AG04449 (cell line): ENCODE results near the gene EMD.
A peak's percentile ranks its signal among the peaks of the same experiment; 100 is the strongest.

Experiments used
- CTCF ChIA-PET: fragments of 350-600 bp; formaldehyde crosslinking; extraction: SDS; loops from one replicate; lab custom pipeline; 2021; ENCODE audit warnings: antibody characterized with exemption; lab: Yijun Ruan, JAX
- POLR2A ChIA-PET: fragments of 400-600, 350-600 bp; formaldehyde crosslinking; extraction: SDS; loops from one replicate; lab custom pipeline; 2020; ENCODE audit warnings: antibody characterized with exemption, inconsistent platforms; lab: Yijun Ruan, JAX
- DNase-seq: peaks from one replicate; pipeline ENCODE4 v3.0.0-alpha.2; 2010; ENCODE audit warnings: low read depth, low spot score
- H3K4me3 ChIP-seq: 2 replicates; pipeline ENCODE4 v1.5.1; 2011; ENCODE audit warnings: low read depth, mild to moderate bottlenecking, control low read depth, low read length
- TF ChIP-seq, protein P1 (sequence below): IDR thresholded peaks from one replicate; pipeline ENCODE4 v1.5.1; 2011; ENCODE audit warnings: mild to moderate bottlenecking, moderate library complexity, low read length, control low read depth, inconsistent platforms; ENCODE audit not compliant: insufficient read depth; ENCODE audit errors: missing control alignments

EMD gene

DNA sequence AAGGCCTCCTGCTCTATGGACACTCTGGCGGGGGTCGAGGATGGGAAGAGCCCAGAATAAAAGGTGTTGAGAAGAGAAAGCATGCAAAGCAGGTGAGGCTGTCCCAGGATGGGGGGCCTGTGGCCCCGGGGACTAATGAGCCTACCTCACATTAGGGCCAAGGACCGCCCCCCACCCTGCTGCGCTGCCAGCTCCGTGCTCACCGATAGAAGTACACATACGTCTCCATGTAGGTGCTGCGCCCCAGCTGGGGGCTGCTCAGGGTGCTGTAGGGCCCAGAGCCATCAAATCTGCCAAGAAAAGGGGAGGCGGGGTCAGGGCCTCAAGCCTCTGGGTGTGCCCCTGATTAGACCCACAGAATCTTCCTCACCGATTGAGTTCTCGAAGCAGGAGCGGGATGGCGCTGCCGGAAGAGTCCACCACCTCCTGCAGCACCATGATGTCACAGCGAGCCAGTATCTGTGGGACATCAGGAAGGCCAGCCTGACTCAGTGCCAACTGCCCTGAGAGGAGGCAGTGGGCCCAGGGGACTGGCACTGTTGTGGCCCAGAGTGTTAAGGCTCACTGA is 25.6 kb downstream of the EMD start:
- TF ChIP-seq, protein P1, sequence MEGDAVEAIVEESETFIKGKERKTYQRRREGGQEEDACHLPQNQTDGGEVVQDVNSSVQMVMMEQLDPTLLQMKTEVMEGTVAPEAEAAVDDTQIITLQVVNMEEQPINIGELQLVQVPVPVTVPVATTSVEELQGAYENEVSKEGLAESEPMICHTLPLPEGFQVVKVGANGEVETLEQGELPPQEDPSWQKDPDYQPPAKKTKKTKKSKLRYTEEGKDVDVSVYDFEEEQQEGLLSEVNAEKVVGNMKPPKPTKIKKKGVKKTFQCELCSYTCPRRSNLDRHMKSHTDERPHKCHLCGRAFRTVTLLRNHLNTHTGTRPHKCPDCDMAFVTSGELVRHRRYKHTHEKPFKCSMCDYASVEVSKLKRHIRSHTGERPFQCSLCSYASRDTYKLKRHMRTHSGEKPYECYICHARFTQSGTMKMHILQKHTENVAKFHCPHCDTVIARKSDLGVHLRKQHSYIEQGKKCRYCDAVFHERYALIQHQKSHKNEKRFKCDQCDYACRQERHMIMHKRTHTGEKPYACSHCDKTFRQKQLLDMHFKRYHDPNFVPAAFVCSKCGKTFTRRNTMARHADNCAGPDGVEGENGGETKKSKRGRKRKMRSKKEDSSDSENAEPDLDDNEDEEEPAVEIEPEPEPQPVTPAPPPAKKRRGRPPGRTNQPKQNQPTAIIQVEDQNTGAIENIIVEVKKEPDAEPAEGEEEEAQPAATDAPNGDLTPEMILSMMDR: no peak
- no peak for DNase-seq
- ChIA-PET CTCF (no interaction called here), POLR2A (no interaction called here)
- no peak overlapping the region for H3K4me3 ChIP-seq

DNA sequence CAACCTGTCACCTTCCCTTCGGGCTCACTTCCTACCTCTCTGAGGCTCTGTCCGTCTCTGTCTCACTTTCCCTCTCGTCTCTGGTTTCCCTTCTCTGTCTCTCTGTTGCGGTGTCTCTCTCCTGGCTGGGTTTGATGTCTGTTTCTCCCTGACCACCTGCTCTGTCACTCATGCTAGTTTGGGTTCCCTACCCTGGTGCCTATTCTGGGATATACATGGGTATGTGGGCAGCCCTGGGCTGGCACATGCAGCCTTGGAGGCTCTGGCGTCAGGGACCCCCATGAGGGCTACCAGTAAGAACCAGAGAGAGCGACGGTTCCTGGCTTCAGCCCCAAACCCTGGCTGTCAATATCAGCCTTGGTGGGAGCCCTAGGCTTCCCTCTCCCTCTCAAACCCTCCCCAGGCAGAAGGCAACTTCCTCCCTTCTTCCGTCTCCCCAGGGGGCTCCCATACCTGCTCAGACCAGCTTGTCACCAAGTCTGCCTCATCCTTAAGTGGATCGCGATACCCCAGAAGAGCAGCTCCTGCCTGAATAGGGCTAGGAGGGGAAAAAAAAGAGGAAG is 29.6 kb downstream of the EMD start:
- POLR2A ChIA-PET: interaction anchor here (2.2 to 2.3 kb wide), 2 partner anchors 9 to 11 kb away, joined by 10 to 15 read pairs; partner anchors contain the start of gene RPL10
- peak overlapping the region; percentile 56 for H3K4me3 ChIP-seq
- DNase-seq: no peak
- CTCF ChIA-PET: interaction anchor here (2.7 kb wide), 1 partner anchor 10 kb away, joined by 12 read pairs; the partner anchor contains the start of gene RPL10
- TF ChIP-seq, protein P1: no peak

DNA sequence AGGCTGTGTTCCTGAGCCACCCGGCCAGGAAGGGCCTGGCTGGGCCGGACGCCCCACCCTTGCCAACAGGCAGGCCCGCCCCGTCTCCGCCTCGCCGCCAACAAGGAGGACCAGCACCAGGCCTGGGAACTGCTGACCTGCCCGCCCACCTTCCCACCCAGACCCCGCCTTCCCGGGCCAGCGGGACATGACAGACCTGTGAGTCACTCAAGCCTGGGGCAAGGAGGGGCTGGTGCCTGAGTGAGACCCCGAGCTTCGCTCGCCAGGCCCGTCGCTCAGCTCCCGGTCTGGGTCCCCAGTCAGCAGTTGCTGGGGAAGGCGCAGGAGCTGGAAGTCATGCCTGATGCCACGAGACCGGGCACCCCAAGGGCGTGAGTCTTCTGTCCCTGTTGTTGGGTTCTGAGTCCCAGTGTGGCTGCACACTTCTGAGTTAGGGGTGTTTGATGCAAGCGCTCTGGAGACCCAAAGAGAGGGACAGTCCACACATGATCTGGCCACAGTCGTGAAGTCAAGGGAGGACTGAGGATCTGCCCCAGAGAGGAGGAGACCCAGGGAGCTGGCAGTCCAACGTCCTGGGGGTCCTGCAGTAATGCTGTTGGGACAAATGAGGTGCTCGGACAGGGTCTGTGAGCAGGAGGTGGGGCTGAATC is 30.3 kb downstream of the EMD start, which contains the start of gene DNASE1L1:
Gene DNASE1L1 (minus strand): TSS at position 33 of the 650 bp plus-strand sequence. CDS start 3,686 bp downstream, outside the sequence.
- CTCF ChIA-PET: interaction anchor here (0.9 to 2.7 kb wide), 4 partner anchors 10 to 127 kb away, joined by 3 to 12 read pairs (median 6); partner anchors contain the start of gene RPL10
- peak within 1 kb of the TSS; percentile 56 for H3K4me3 ChIP-seq
- no peak for DNase-seq
- POLR2A ChIA-PET: interaction anchor here (2.2 to 2.3 kb wide), 2 partner anchors 9 to 12 kb away, joined by 10 to 15 read pairs; partner anchors contain the start of gene RPL10
- TF ChIP-seq, protein P1: no peak

DNA sequence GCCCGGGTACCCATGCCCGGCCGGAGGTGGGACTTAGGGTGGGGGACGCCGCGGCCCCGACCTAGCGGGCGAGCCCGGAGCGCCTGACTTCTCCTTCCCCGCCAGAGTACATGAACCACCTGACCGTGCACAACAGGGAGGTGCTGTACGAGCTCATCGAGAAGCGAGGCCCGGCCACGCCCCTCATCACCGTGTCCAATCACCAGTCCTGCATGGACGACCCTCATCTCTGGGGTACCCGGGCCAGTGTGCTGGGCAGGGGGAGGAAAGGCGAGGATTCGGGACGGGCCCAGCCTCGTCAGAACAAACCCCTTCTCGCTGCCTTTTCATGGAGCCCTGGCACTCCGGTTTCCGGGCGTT is 32.9 kb downstream of the EMD start:
- no peak for DNase-seq
- POLR2A ChIA-PET: interaction anchor here (1.0 to 1.2 kb wide), 3 partner anchors 11 to 14 kb away, joined by 3 to 5 read pairs (median 3); no protein-coding TSS in a partner anchor
- CTCF ChIA-PET: interaction anchor here (0.7 to 1.6 kb wide), 3 partner anchors 9 to 119 kb away, joined by 3 to 7 read pairs (median 4); no protein-coding TSS in a partner anchor
- TF ChIP-seq, protein P1: no peak
- H3K4me3 ChIP-seq: peak overlapping the region; percentile 64

DNA sequence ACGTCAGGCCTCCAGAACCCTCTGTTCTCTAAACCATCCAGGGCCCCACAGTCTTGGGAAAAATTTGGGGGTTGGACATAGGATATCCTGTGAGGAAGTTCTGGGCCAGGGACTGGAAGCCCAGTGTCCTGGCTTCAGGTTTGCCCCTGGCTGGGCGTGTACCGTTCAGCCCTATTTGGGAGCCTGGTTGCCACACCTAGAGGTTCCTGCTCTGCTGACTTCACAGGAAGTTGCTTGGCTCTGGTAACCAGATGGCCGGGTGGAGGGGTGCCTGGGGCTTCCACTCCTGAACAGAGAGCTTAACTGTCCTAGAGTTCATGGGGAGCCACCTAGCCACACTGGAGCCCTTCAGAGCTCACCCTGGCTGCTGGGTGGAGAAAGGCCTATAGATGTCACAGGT is 33.4 kb downstream of the EMD start:
- POLR2A ChIA-PET: interaction anchor here (1.0 to 1.2 kb wide), 3 partner anchors 12 to 15 kb away, joined by 3 to 5 read pairs (median 3); no protein-coding TSS in a partner anchor
- no peak for DNase-seq
- peak overlapping the region; percentile 64 for H3K4me3 ChIP-seq
- TF ChIP-seq, protein P1: no peak
- CTCF ChIA-PET: interaction anchor here (1.2 to 1.6 kb wide), 2 partner anchors 115 to 119 kb away, joined by 4 to 7 read pairs; no protein-coding TSS in a partner anchor
